K562 (cell line): ENCODE measurements around the gene EXOC2. TPM values are rescaled to one million over a fixed set of nuclear protein-coding genes. Genes with fewer than 3 reads are reported as not detected.

Experiments used
- ATAC-seq: fragments of 200-7000 bp; cut with Tn5 transposase; 3 replicates; pipeline ENCODE4 v1.9.1; 2020; ENCODE audit warnings: moderate library complexity
- BruUV-seq: library from RNA; stranded (reverse); fragments of 400-500 nt; replicated peaks from 2 replicates; lab custom pipeline; 2021; lab: Mats Ljungman, UMichigan
- CTCF ChIA-PET: fragments of 300-600 bp; formaldehyde crosslinking; extraction: SDS; loops from one replicate; lab custom pipeline; 2021; ENCODE audit warnings: low intra/inter-chr PET ratio; lab: Yijun Ruan, JAX
- POLR2A ChIA-PET: fragments of 300-600, 350-650 bp; sonication (Branson Sonifier 250); formaldehyde crosslinking; extraction: SDS; loops from one replicate; lab custom pipeline; 2021; ENCODE audit warnings: antibody characterized with exemption, inconsistent platforms; lab: Yijun Ruan, JAX
- DNase-seq, 4 experiments: peaks; one replicate each; pipeline versions ENCODE4 v3.0.0 to v3.0.0-alpha.2; 2011 to 2018; ENCODE audit warnings: low spot score in 3 of 4, mixed read lengths in 3 of 4; ENCODE audit errors: extremely low read depth in 1 of 4
- FAIRE-seq: peaks from 2 replicates; lab custom pipeline; 2011; peaks lifted over from hg19 to GRCh38; lab: Jason Lieb, UNC
- H2AFZ ChIP-seq: 2 replicates; pipeline ENCODE4 v1.6.0; 2011; ENCODE audit warnings: low read depth, low read length, control low read depth, inconsistent platforms
- H3K27ac ChIP-seq: fragments of 200-600 bp; 3 replicates; pipeline ENCODE4 v1.8.0; 2011; ENCODE audit warnings: low read depth, mild to moderate bottlenecking, control low read depth, inconsistent platforms, low read length, moderate library complexity, mixed read lengths; ENCODE audit errors: extremely low read depth
- H3K27me3 ChIP-seq, 2 experiments: fragments of 300-600 bp in 1 of 2; 2 replicates in 1 of 2; 3 replicates in 1 of 2; pipeline versions ENCODE4 v1.6.0 to v1.8.0; 2011; ENCODE audit warnings: inconsistent platforms in 2 of 2, low read length in 2 of 2, mild to moderate bottlenecking in 1 of 2, mixed read lengths in 1 of 2, moderate library complexity in 1 of 2; ENCODE audit not compliant: control insufficient read depth in 2 of 2, insufficient read depth in 2 of 2
- H3K36me3 ChIP-seq: fragments of 300-600 bp; 3 replicates; pipeline ENCODE4 v1.8.0; 2011; ENCODE audit warnings: mild to moderate bottlenecking, low read length, inconsistent platforms; ENCODE audit not compliant: control insufficient read depth, insufficient read depth
- H3K4me1 ChIP-seq, 2 experiments: fragments of 200-600 bp in 1 of 2; replicated peaks in 1 of 2; 2 replicates in 1 of 2; 3 replicates in 1 of 2; pipeline versions ENCODE4 v1.5.1 to v1.8.0; 2011; ENCODE audit warnings: inconsistent platforms in 2 of 2, low read length in 2 of 2, mild to moderate bottlenecking in 1 of 2, mixed read lengths in 1 of 2, moderate library complexity in 1 of 2; ENCODE audit not compliant: control insufficient read depth in 2 of 2, insufficient read depth in 2 of 2
- H3K4me2 ChIP-seq: 2 replicates; pipeline ENCODE4 v1.6.1; 2011; ENCODE audit warnings: low read length, control low read depth, inconsistent platforms, mixed read lengths; ENCODE audit not compliant: insufficient read depth
- H3K4me3 ChIP-seq: fragments of 200-600 bp; sonication (generic), shearing (Covaris generic); 2 replicates; pipeline ENCODE4 v1.5.1; 2016; ENCODE audit warnings: control low read depth, inconsistent platforms
- H3K79me2 ChIP-seq: fragments of 200-600 bp; 3 replicates; pipeline ENCODE4 v1.8.0; 2011; ENCODE audit warnings: low read length, inconsistent platforms; ENCODE audit not compliant: control insufficient read depth, insufficient read depth
- H3K9ac ChIP-seq, 2 experiments: 2 replicates each; pipeline versions ENCODE4 v1.6.0 to v1.6.1; 2011; ENCODE audit warnings: low read depth in 2 of 2, low read length in 2 of 2, control low read depth in 1 of 2, inconsistent platforms in 1 of 2, mild to moderate bottlenecking in 1 of 2, mixed read lengths in 1 of 2; ENCODE audit not compliant: insufficient read depth in 1 of 2
- H3K9me1 ChIP-seq: one replicate; pipeline ENCODE4 v1.6.0; 2011; ENCODE audit warnings: inconsistent platforms, mild to moderate bottlenecking, low read length, moderate library complexity; ENCODE audit not compliant: control insufficient read depth, insufficient read depth
- H3K9me3 ChIP-seq: replicated peaks from 2 replicates; pipeline ENCODE4 v1.5.1; 2011; ENCODE audit warnings: low read depth, low read length, inconsistent platforms; ENCODE audit not compliant: control insufficient read depth, insufficient read depth
- H4K20me1 ChIP-seq: replicated peaks from 2 replicates; pipeline ENCODE4 v1.6.1; 2011; ENCODE audit warnings: low read length, inconsistent platforms, mixed read lengths; ENCODE audit not compliant: control insufficient read depth, insufficient read depth
- ASH1L ChIP-seq: fragments of 450-650 bp; IDR thresholded peaks from 2 replicates; pipeline ENCODE4 v1.6.1; 2018; ENCODE audit warnings: borderline replicate concordance, mild to moderate bottlenecking, low read depth; ENCODE audit not compliant: partially characterized antibody
- NCOA6 ChIP-seq: fragments of 450-650 bp; IDR thresholded peaks from 2 replicates; pipeline ENCODE4 v1.6.1; 2017; ENCODE audit warnings: mild to moderate bottlenecking
- ZNF134 ChIP-seq: fragments of 250-450 bp; sonication (Bioruptor Pico); conservative IDR thresholded peaks from 2 replicates; pipeline ENCODE4 v1.4.0; 2020
- ZNF197 ChIP-seq: fragments of 200-800 bp; sonication (Bioruptor generic); IDR thresholded peaks from 2 replicates; pipeline ENCODE4 v1.6.1; 2016; ENCODE audit warnings: low read depth, missing genetic modification characterization, missing compliant biosample characterization
- WGBS: fragments of 100-300 bp; shearing (Covaris generic); methylation state at CpG from one replicate; pipeline ENCODE4 v1.1.6; 2016; ENCODE audit warnings: low coverage, mixed read lengths; ENCODE audit not compliant: insufficient coverage; ENCODE audit errors: missing lambda C conversion rate; 5-methylcytosine and 5-hydroxymethylcytosine counted together
- in situ Hi-C: fragments of 300-500 bp; cut with MboI; formaldehyde crosslinking; loops from 4 replicates; pipeline ENCODE4 v1.15.0; 2018; ENCODE audit warnings: inconsistent platforms, mixed read lengths
- intact Hi-C: fragments of 100-400 bp; cut with micrococcal nuclease; formaldehyde crosslinking; loops from 2 replicates; pipeline ENCODE4 v1.14.2; 2022
- polyA plus RNA-seq, 8 experiments: library from polyadenylated mRNA; depleted of rRNA in 4 of 8; stranded (reverse) in 5 of 8; unstranded in 3 of 8; fragments of >200 nt; fragmentation: Nextera tagmentation in 2 of 8; fragmentation: Illumina TruSeq in 1 of 8; extraction: Ambion mirVana in 2 of 8; extraction: Trizol in 1 of 8; gene quantifications; 2 replicates each; pipeline versions ENCODE4 v1.2.1 to v1.2.3, GENCODE V29; 2011 to 2014; ENCODE audit warnings: inconsistent platforms in 1 of 8, missing spikeins in 1 of 8
- total RNA-seq, 7 experiments: library from RNA; depleted of rRNA in 6 of 7; stranded (reverse); fragments of >200 nt in 6 of 7; fragmentation: Illumina TruSeq in 2 of 7; extraction: Trizol in 2 of 7; gene quantifications; 2 replicates each; pipeline versions ENCODE4 v1.2.1 to v1.2.3, GENCODE V29; 2011 to 2021; ENCODE audit warnings: low replicate concordance in 1 of 7
- TF ChIP-seq, protein P1 (sequence below): fragments of 250-450 bp; sonication (Bioruptor Pico); IDR thresholded peaks from 2 replicates; pipeline ENCODE4 v1.4.0; 2020; ENCODE audit warnings: mild to moderate bottlenecking

Gene EXOC2
- total and polyA plus RNA-seq, 9 of the 15 experiments (the other 6 are each of a cell fraction or from before 2014, with no cell fraction given) = 12.2 to 30.2 (median 24.2) TPM

DNA sequence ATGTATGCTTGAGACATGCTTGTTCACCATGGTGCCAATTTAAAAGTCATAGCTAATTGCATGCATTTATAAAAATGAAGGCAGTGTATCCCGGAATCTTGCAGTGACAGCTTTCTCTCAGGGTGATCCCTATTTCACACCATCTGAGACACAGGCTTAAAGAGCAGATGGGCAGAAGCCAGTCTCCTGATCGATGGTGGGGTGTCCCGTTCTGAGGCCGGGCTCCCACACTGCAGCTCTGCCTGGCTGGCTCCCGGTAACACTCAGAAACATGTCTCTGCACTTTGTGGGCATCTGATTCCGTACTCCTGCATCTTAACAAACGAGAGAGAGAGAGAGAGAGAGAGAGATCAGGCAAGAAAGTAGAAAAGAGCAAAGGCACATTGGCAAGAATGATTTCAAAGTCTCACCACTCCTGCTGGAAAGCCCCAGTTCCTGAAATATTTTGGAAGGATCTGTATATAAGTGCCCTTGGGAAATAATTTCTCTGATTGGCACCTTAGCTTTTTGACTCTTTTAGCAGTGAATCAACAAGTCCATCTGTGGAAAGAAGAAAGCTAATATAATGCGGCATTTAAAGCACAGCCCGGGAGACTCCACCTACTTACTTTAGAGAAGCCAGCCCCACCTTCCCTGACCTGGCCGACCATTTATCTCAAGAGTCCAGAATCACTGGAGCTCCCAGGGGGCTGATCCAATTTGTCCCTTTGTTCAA, 36.8 kb upstream of the EXOC2 start:
- POLR2A ChIA-PET = interaction anchor here (1.1 kb wide), 1 partner anchor 27 kb away, joined by 4 read pairs; no protein-coding TSS in a partner anchor
- 0% methylated on average over 10 of the region's 10 CpGs for WGBS
- Histone ChIP-seq H3K4me3 (no peak overlapping the region), H4K20me1 (no peaks in the 10 kb centered on the region), H3K27ac (no peak overlapping the region), H3K9me3 (no peaks in the 10 kb centered on the region), H3K36me3 (no peaks in the 10 kb centered on the region), H2AFZ (no peak overlapping the region)
- intact Hi-C loops = loop anchor here (10.0 kb wide), 1 partner anchor 655 kb away; the partner anchor contains the start of gene FOXF2
- ATAC-seq = no peak
- in situ Hi-C loops = no loop called here
- TF ChIP-seq ZNF197 (CRISPR knock-in tag) (no peak), ASH1L (no peak), NCOA6 (no peak), ZNF134 (CRISPR knock-in tag) (no peak)
- TF ChIP-seq, protein P1, sequence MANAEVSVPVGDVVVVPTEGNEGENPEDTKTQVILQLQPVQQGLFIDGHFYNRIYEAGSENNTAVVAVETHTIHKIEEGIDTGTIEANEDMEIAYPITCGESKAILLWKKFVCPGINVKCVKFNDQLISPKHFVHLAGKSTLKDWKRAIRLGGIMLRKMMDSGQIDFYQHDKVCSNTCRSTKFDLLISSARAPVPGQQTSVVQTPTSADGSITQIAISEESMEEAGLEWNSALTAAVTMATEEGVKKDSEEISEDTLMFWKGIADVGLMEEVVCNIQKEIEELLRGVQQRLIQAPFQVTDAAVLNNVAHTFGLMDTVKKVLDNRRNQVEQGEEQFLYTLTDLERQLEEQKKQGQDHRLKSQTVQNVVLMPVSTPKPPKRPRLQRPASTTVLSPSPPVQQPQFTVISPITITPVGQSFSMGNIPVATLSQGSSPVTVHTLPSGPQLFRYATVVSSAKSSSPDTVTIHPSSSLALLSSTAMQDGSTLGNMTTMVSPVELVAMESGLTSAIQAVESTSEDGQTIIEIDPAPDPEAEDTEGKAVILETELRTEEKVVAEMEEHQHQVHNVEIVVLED = no peak
- TF ChIP-seq, all 486 proteins: peak for 0
- peaks cover 42 to 50% of the 10 kb centered on the region in 2 experiments; a peak in 4 of 5 replicates for H3K27me3 ChIP-seq
- no peak overlapping the region for H3K4me2 ChIP-seq
- no peaks in the 10 kb centered on the region for H3K79me2 ChIP-seq
- BruUV-seq = no TSS peak
- no peaks in the 10 kb centered on the region for H3K9me1 ChIP-seq
- DNase-seq (no peak), FAIRE-seq (no peak)
- H3K4me1 ChIP-seq = no peaks in the 10 kb centered on the region
- no peak overlapping the region for H3K9ac ChIP-seq
- CTCF ChIA-PET = interaction anchor here (1.6 kb wide), 1 partner anchor 137 kb away, joined by 3 read pairs; no protein-coding TSS in a partner anchor
